Liver (tissue), 9 donors: Measurements from ENCODE around the gene ALK. TPM values are rescaled to one million over a fixed set of nuclear protein-coding genes. Genes with fewer than 3 reads are reported as not detected.

Experiments
- DNase-seq: peaks from one replicate; pipeline ENCODE4 v3.0.0-alpha.2; 2017; ENCODE audit warnings: low spot score
- H3K27ac ChIP-seq, 2 donors: one replicate each; pipeline ENCODE4 v1.7.0; 2013; ENCODE audit warnings: inconsistent platforms in 2 of 2, low read length in 2 of 2, control low read depth in 1 of 2, low read depth in 1 of 2, mild to moderate bottlenecking in 1 of 2
- H3K27me3 ChIP-seq, 4 donors: one replicate each; pipeline versions ENCODE4 v1.6.1 to v1.7.0; 2013; ENCODE audit warnings: low read length in 3 of 4, inconsistent platforms in 1 of 4, mild to moderate bottlenecking in 1 of 4, moderate library complexity in 1 of 4; ENCODE audit not compliant: control insufficient read depth in 4 of 4, insufficient read depth in 4 of 4
- H3K36me3 ChIP-seq, 4 donors: one replicate each; pipeline versions ENCODE4 v1.6.1 to v1.7.0; 2013; ENCODE audit warnings: low read length in 3 of 4, mild to moderate bottlenecking in 3 of 4, low read depth in 1 of 4, moderate library complexity in 1 of 4; ENCODE audit not compliant: control insufficient read depth in 4 of 4, insufficient read depth in 3 of 4
- H3K4me1 ChIP-seq, 4 donors: one replicate each; pipeline versions ENCODE4 v1.6.1 to v1.7.0; 2013; ENCODE audit warnings: low read length in 3 of 4, mild to moderate bottlenecking in 3 of 4, moderate library complexity in 1 of 4; ENCODE audit not compliant: control insufficient read depth in 4 of 4, insufficient read depth in 4 of 4
- H3K4me3 ChIP-seq, 3 donors: one replicate each; pipeline versions ENCODE4 v1.6.1 to v1.7.0; 2013; ENCODE audit warnings: low read length in 3 of 3, control low read depth in 1 of 3, low read depth in 1 of 3, mild to moderate bottlenecking in 1 of 3
- H3K9ac ChIP-seq, 2 donors: one replicate each; pipeline ENCODE4 v1.7.0; 2013; ENCODE audit warnings: low read length in 2 of 2, mild to moderate bottlenecking in 2 of 2, moderate library complexity in 2 of 2, control low read depth in 1 of 2, low read depth in 1 of 2
- H3K9me3 ChIP-seq, 4 donors: one replicate each; pipeline versions ENCODE4 v1.6.1 to v1.7.0; 2013; ENCODE audit warnings: low read length in 3 of 4; ENCODE audit not compliant: control insufficient read depth in 4 of 4
- FOXA1 ChIP-seq: IDR thresholded peaks from 2 replicates; pipeline ENCODE4 v1.6.1; 2016; ENCODE audit warnings: antibody characterized with exemption
- FOXA2 ChIP-seq: IDR thresholded peaks from 2 replicates; pipeline ENCODE4 v1.6.1; 2016; ENCODE audit warnings: antibody characterized with exemption
- HNF4A ChIP-seq, 2 donors: conservative IDR thresholded peaks; 2 replicates each; pipeline ENCODE4 v1.6.1; 2016; ENCODE audit warnings: antibody characterized with exemption in 2 of 2, mild to moderate bottlenecking in 2 of 2
- HNF4G ChIP-seq: IDR thresholded peaks from 2 replicates; pipeline ENCODE4 v1.6.1; 2016; ENCODE audit warnings: antibody characterized with exemption
- JUND ChIP-seq, 2 donors: IDR thresholded peaks; 2 replicates each; pipeline ENCODE4 v1.6.1; 2016; ENCODE audit warnings: antibody characterized with exemption in 2 of 2
- MAX ChIP-seq: IDR thresholded peaks from 2 replicates; pipeline ENCODE4 v1.6.1; 2016; ENCODE audit warnings: antibody characterized with exemption
- RXRA ChIP-seq, 2 donors: IDR thresholded peaks; 2 replicates each; pipeline ENCODE4 v1.6.1; 2017 to 2018; ENCODE audit warnings: antibody characterized with exemption in 2 of 2, mild to moderate bottlenecking in 1 of 2
- SP1 ChIP-seq: IDR thresholded peaks from 2 replicates; pipeline ENCODE4 v1.6.1; 2018; ENCODE audit warnings: antibody characterized with exemption, mild to moderate bottlenecking
- YY1 ChIP-seq: IDR thresholded peaks from 2 replicates; pipeline ENCODE4 v1.6.1; 2016; ENCODE audit warnings: antibody characterized with exemption, mild to moderate bottlenecking
- WGBS: extraction: QIAGEN DNeasy Blood & Tissue Kit; methylation state at CpG from one replicate; pipeline ENCODE4 v1.1.7; 2013; 5-methylcytosine and 5-hydroxymethylcytosine counted together
- polyA plus RNA-seq, 2 donors: library from polyadenylated mRNA; stranded (reverse) in 1 of 2; unstranded in 1 of 2; fragments of 200-250 nt in 1 of 2; fragments of >200 nt in 1 of 2; fragmentation: Nextera tagmentation in 1 of 2; extraction: Ambion mirVana in 1 of 2; gene quantifications; one replicate each; pipeline versions ENCODE4 v1.2.1 to v1.2.3, GENCODE V29; 2013 to 2015
- total RNA-seq, 2 donors: library from RNA; depleted of rRNA; stranded (reverse); fragments of >200 nt; gene quantifications; one replicate each; pipeline ENCODE4 v1.2.3, GENCODE V29; 2014
- TF ChIP-seq, protein P1 (sequence below): IDR thresholded peaks from 2 replicates; pipeline ENCODE4 v1.6.1; 2016; ENCODE audit warnings: antibody characterized with exemption, mild to moderate bottlenecking
- TF ChIP-seq, protein P2 (sequence below): IDR thresholded peaks from 2 replicates; pipeline ENCODE4 v1.6.1; 2016; ENCODE audit warnings: antibody characterized with exemption
- donor health status: healthy.
- donor health status: healthy.
- donor health status: healthy.
- donor health status: healthy.
- donor health status: healthy.

ALK gene
- total and polyA plus RNA-seq, 4 donors: under 0.01 TPM; not detected in 3

DNA sequence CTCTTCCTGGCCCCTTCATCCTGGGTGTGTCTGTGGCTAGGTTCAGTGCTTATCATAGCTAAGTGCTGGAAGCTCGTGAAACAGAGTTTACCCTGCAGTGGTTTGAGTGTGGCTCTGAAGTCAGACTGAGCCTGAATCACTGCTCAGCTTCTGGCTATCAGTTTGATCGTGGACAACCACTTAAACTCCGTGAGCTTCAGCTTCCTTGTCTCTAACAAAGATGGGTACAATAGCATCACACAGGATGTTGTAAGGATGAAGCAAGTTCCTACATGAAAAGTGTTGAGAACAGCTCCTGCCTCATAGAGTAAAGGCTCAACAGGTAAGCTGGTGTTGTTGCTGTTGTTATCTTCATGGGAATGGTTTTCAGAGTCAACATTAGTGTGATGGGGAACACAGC is 595.8 kb downstream of the ALK start:
- Histone ChIP-seq H3K9me3 (no peaks in the 10 kb centered on the region), H3K27ac (no peak overlapping the region), H3K36me3 (no peaks in the 10 kb centered on the region), H3K4me3 (no peak overlapping the region), H3K27me3 (peaks cover 0 to 2% (median 0%) of the 10 kb centered on the region in 4 donors), H3K4me1 (no peaks in the 10 kb centered on the region), H3K9ac (no peak overlapping the region)
- WGBS: 55% methylated on average over 3 of the region's 3 CpGs
- DNase-seq: no peak
- TF ChIP-seq FOXA2 (no peak), RXRA (IDR thresholded peaks at IDR 0.05) (no peak), YY1 (no peak), SP1 (no peak), HNF4G (no peak), JUND (IDR thresholded peaks at IDR 0.05) (no peak)
- TF ChIP-seq, protein P1, sequence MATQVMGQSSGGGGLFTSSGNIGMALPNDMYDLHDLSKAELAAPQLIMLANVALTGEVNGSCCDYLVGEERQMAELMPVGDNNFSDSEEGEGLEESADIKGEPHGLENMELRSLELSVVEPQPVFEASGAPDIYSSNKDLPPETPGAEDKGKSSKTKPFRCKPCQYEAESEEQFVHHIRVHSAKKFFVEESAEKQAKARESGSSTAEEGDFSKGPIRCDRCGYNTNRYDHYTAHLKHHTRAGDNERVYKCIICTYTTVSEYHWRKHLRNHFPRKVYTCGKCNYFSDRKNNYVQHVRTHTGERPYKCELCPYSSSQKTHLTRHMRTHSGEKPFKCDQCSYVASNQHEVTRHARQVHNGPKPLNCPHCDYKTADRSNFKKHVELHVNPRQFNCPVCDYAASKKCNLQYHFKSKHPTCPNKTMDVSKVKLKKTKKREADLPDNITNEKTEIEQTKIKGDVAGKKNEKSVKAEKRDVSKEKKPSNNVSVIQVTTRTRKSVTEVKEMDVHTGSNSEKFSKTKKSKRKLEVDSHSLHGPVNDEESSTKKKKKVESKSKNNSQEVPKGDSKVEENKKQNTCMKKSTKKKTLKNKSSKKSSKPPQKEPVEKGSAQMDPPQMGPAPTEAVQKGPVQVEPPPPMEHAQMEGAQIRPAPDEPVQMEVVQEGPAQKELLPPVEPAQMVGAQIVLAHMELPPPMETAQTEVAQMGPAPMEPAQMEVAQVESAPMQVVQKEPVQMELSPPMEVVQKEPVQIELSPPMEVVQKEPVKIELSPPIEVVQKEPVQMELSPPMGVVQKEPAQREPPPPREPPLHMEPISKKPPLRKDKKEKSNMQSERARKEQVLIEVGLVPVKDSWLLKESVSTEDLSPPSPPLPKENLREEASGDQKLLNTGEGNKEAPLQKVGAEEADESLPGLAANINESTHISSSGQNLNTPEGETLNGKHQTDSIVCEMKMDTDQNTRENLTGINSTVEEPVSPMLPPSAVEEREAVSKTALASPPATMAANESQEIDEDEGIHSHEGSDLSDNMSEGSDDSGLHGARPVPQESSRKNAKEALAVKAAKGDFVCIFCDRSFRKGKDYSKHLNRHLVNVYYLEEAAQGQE: no peak

GRCh38 chr2:29323961-29324360 is 597.4 kb downstream of the ALK start:
- Histone ChIP-seq H3K4me3 (no peak overlapping the region), H3K4me1 (no peaks in the 10 kb centered on the region), H3K9ac (no peak overlapping the region), H3K9me3 (no peaks in the 10 kb centered on the region), H3K27me3 (peaks cover 0 to 3% (median 0%) of the 10 kb centered on the region in 4 donors), H3K27ac (no peak overlapping the region), H3K36me3 (no peaks in the 10 kb centered on the region)
- DNase-seq: no peak
- WGBS: 46% methylated on average over 3 of the region's 3 CpGs
- TF ChIP-seq, protein P1: no peak
- TF ChIP-seq HNF4A (conservative IDR thresholded peaks at IDR 0.05) (no peak), MAX (no peak), RXRA (IDR thresholded peaks at IDR 0.05) (no peak), JUND (IDR thresholded peaks at IDR 0.05) (no peak), FOXA1 (no peak)
- TF ChIP-seq, protein P2, sequence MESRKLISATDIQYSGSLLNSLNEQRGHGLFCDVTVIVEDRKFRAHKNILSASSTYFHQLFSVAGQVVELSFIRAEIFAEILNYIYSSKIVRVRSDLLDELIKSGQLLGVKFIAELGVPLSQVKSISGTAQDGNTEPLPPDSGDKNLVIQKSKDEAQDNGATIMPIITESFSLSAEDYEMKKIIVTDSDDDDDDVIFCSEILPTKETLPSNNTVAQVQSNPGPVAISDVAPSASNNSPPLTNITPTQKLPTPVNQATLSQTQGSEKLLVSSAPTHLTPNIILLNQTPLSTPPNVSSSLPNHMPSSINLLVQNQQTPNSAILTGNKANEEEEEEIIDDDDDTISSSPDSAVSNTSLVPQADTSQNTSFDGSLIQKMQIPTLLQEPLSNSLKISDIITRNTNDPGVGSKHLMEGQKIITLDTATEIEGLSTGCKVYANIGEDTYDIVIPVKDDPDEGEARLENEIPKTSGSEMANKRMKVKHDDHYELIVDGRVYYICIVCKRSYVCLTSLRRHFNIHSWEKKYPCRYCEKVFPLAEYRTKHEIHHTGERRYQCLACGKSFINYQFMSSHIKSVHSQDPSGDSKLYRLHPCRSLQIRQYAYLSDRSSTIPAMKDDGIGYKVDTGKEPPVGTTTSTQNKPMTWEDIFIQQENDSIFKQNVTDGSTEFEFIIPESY: no peak
